ENCODE measurements around the gene CLEC19A. TPM values are rescaled to one million over a fixed set of nuclear protein-coding genes. Genes with fewer than 3 reads are reported as not detected.

Gene CLEC19A
- total and polyA plus RNA-seq, 2 experiments from 2014 or later, result not detected

- no peaks in the 10 kb centered on the region for H3K79me2 ChIP-seq (replicated peaks; ENCODE audit: insufficient read depth)
- no peak overlapping the region for H3K27ac Mint-ChIP-seq
- peaks cover 4% of the 10 kb centered on the region for H3K27me3 Mint-ChIP-seq (ENCODE audit: insufficient read depth, low read depth, poor library complexity)
- H3F3A ChIP-seq (replicated peaks; ENCODE audit: low read depth), result no peaks in the 10 kb centered on the region
- peaks cover 6% of the 10 kb centered on the region for H3K9me3 Mint-ChIP-seq
- no peak overlapping the region for H3K4me3 Mint-ChIP-seq
- no peak overlapping the region for H3K4me3 ChIP-seq
- H3K4me2 ChIP-seq, result no peak overlapping the region
- H3K4me1 ChIP-seq (ENCODE audit: insufficient read depth), result no peaks in the 10 kb centered on the region
- H4K20me1 ChIP-seq (replicated peaks; ENCODE audit: insufficient read depth), result no peaks in the 10 kb centered on the region
- H3K27me3 ChIP-seq (ENCODE audit: insufficient read depth), result no peaks in the 10 kb centered on the region
- DNase-seq (ENCODE audit: low spot score), result peak; percentile 84
- no peak overlapping the region for H3K27ac ChIP-seq (ENCODE audit: low read depth)
- ATAC-seq, result peak; percentile 90
- H3K4me1 Mint-ChIP-seq, result peaks cover 2% of the 10 kb centered on the region; the same call in 2 of the 3 replicates
- H3K9me2 ChIP-seq (ENCODE audit: insufficient read depth), result 0 out of 2 replicates have a peak, but pooled peaks cover 3% of the 10 kb centered on the region
- H2AFZ ChIP-seq, result no peak overlapping the region
- H3K36me3 Mint-ChIP-seq (ENCODE audit: low read depth), result peaks cover 6% of the 10 kb centered on the region
- H3K36me3 ChIP-seq (ENCODE audit: insufficient read depth), result no peaks in the 10 kb centered on the region
- TF ChIP-seq CTCF (conservative IDR thresholded peaks at IDR 0.05; ENCODE audit: low read depth in 2 of 2), result no peak
- TF ChIP-seq, protein P1, sequence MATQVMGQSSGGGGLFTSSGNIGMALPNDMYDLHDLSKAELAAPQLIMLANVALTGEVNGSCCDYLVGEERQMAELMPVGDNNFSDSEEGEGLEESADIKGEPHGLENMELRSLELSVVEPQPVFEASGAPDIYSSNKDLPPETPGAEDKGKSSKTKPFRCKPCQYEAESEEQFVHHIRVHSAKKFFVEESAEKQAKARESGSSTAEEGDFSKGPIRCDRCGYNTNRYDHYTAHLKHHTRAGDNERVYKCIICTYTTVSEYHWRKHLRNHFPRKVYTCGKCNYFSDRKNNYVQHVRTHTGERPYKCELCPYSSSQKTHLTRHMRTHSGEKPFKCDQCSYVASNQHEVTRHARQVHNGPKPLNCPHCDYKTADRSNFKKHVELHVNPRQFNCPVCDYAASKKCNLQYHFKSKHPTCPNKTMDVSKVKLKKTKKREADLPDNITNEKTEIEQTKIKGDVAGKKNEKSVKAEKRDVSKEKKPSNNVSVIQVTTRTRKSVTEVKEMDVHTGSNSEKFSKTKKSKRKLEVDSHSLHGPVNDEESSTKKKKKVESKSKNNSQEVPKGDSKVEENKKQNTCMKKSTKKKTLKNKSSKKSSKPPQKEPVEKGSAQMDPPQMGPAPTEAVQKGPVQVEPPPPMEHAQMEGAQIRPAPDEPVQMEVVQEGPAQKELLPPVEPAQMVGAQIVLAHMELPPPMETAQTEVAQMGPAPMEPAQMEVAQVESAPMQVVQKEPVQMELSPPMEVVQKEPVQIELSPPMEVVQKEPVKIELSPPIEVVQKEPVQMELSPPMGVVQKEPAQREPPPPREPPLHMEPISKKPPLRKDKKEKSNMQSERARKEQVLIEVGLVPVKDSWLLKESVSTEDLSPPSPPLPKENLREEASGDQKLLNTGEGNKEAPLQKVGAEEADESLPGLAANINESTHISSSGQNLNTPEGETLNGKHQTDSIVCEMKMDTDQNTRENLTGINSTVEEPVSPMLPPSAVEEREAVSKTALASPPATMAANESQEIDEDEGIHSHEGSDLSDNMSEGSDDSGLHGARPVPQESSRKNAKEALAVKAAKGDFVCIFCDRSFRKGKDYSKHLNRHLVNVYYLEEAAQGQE (IDR thresholded peaks at IDR 0.05; ENCODE audit: unreplicated experiment), result peak; percentile 92
Observed at GRCh38 chr16:19307587-19308241, 22.2 kb downstream of the CLEC19A start.

GRCh38 chr16:19308392-19308791, 22.9 kb downstream of the CLEC19A start:
- no peaks in the 10 kb centered on the region for H3K79me2 ChIP-seq (replicated peaks; ENCODE audit: insufficient read depth)
- peaks cover 2% of the 10 kb centered on the region; the same call in 2 of the 3 replicates for H3K4me1 Mint-ChIP-seq
- H3K4me2 ChIP-seq, result no peak overlapping the region
- no peaks in the 10 kb centered on the region for H3K27me3 ChIP-seq (ENCODE audit: insufficient read depth)
- ATAC-seq (no peak), DNase-seq (ENCODE audit: low spot score) (no peak)
- H3K4me3 Mint-ChIP-seq, result no peak overlapping the region
- H3K36me3 Mint-ChIP-seq (ENCODE audit: low read depth), result peaks cover 12% of the 10 kb centered on the region
- H4K20me1 ChIP-seq (replicated peaks; ENCODE audit: insufficient read depth), result no peaks in the 10 kb centered on the region
- H3K36me3 ChIP-seq (ENCODE audit: insufficient read depth), result no peaks in the 10 kb centered on the region
- H2AFZ ChIP-seq, result no peak overlapping the region
- no peaks in the 10 kb centered on the region for H3F3A ChIP-seq (replicated peaks; ENCODE audit: low read depth)
- H3K27me3 Mint-ChIP-seq (ENCODE audit: insufficient read depth, low read depth, poor library complexity), result peaks cover 4% of the 10 kb centered on the region
- no peak overlapping the region for H3K27ac Mint-ChIP-seq
- H3K9me2 ChIP-seq (ENCODE audit: insufficient read depth), result 0 out of 2 replicates have a peak, but pooled peaks cover 3% of the 10 kb centered on the region
- peaks cover 13% of the 10 kb centered on the region for H3K9me3 Mint-ChIP-seq
- H3K27ac ChIP-seq (ENCODE audit: low read depth), result no peak overlapping the region
- no peak overlapping the region for H3K4me3 ChIP-seq
- H3K4me1 ChIP-seq (ENCODE audit: insufficient read depth), result no peaks in the 10 kb centered on the region
- TF ChIP-seq ETS1 (IDR thresholded peaks at IDR 0.05) (no peak), JUNB (IDR thresholded peaks at IDR 0.05; ENCODE audit: unreplicated experiment) (no peak), ZNF331 (CRISPR knock-in tag; IDR thresholded peaks at IDR 0.05; ENCODE audit: low read depth) (no peak), POLR2AphosphoS5 (IDR thresholded peaks at IDR 0.05; ENCODE audit: low read depth) (no peak), EZH2phosphoT487 (IDR thresholded peaks at IDR 0.05; ENCODE audit: unreplicated experiment) (no peak), ZNF114 (CRISPR knock-in tag; IDR thresholded peaks at IDR 0.05) (no peak), CREB1 (CRISPR knock-in tag; IDR thresholded peaks at IDR 0.05; ENCODE audit: low read depth) (no peak), EZH2 (IDR thresholded peaks at IDR 0.05; ENCODE audit: low read depth, unreplicated experiment) (no peak)
